Activated T-cell treated with anti-CD3 and anti-CD28 coated beads for 48 hours (primary cell): ENCODE data around the gene RFFL.
A peak's percentile ranks its signal among the peaks of the same experiment; 100 is the strongest.
"Not testable (repeated sequence)": the region's sequence is repeated elsewhere in the genome, so short reads cannot be mapped to it uniquely, and the experiment has no call there.

Experiments
- DNase-seq: peaks from one replicate; pipeline ENCODE4 v3.0.0-alpha.2; 2020; ENCODE audit warnings: low read depth

Gene RFFL

DNA sequence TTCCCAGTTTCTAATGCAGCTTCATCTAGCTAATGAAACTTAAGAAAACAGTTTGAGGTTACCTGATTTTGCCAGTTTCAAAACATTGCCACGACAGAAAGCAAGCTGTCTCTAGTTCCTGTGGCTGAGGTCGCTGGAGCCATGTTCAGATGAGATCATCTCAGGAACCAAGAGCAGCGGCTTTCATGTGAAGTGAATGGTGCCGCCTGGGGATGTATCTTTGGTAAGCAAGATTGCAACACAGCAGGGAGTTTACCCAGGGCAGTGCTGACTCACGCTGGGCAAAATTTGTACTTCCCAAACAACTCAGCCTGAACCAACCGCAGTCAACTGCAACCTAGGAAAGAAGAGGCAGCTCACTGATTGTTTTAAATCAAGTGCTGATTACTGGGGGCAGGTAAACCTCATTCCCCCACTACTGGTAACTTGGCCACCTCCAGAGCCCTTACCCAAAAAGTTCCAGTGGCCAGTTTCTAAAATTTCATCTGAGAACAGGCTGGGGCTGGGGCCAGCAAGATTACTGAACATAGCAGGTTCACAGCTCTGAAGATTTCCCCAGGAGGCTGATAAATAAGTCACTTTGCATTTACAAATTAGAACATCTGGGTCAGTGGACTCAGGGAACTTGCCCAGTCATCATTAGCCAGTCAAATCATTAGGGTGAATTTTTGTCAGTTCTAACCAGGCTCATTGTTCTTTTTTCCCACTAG, at the start of gene RFFL:
Gene RFFL (minus strand): TSS at position 194 of the 710 bp plus-strand sequence. CDS start 37,154 bp downstream, outside the sequence.
- peak; percentile 78 for DNase-seq

- not testable (repeated sequence) for DNase-seq
Measured at GRCh38 chr17:35110791-35111190, 47.3 kb upstream of the RFFL start.

DNA sequence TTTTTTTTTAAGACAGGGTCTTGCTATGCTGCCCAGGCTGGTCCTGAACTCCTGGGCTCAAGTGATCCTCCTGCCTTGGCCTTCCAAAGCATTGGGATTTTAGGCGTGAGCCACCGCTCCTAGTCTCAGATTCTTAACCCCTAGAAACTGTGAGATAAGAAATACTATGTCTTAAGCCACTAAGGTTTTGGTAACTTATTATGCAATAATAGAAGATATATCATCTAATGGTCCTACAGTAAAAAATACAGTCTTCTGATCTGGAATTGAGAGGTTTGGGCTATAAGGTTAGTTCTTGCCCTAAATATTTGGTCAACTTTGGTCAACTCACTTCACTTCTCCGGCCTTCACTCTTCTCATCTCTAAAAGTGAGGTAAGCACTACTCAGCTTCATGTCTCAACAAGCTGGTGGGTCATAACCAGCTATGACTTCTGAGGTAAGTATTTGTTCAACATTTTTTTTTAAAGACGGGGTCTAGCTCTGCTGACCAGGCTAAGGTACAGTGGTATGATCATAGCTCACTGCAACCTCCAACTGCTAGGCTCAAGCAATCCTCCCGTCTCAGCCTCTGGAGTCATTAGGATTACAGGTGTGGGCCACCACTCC, 41.4 kb upstream of the RFFL start:
- DNase-seq: no peak

- no peak for DNase-seq
Measured at GRCh38 chr17:35103271-35103670, 39.8 kb upstream of the RFFL start.

GRCh38 chr17:35101725-35102124, 38.2 kb upstream of the RFFL start:
- DNase-seq: no peak

- DNase-seq: no peak
Measured at GRCh38 chr17:35101036-35101435, 37.5 kb upstream of the RFFL start.

DNA sequence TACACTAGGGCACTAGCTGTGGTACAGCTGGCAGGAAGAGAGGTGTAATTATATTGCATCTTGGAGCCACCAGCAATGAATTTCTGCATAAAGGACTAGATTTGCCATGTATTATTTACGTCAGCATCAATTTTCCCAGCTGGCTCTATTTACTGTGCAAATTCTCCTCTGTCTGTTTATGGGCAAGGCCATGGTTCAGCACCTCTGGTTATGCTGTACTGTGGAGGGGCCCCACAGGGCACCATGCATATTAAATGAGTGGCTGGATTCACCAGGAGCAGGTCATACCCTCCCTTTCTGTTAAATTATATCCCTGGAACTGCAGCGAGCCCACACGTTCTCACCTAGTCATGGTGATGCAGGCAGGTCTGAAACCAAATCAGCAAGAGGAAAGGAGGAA, 36.4 kb upstream of the RFFL start:
- no peak for DNase-seq

- no peak for DNase-seq
Measured at GRCh38 chr17:35097776-35098175, 34.3 kb upstream of the RFFL start.

- DNase-seq: no peak
Measured at GRCh38 chr17:35095741-35096140, 32.2 kb upstream of the RFFL start.

DNA sequence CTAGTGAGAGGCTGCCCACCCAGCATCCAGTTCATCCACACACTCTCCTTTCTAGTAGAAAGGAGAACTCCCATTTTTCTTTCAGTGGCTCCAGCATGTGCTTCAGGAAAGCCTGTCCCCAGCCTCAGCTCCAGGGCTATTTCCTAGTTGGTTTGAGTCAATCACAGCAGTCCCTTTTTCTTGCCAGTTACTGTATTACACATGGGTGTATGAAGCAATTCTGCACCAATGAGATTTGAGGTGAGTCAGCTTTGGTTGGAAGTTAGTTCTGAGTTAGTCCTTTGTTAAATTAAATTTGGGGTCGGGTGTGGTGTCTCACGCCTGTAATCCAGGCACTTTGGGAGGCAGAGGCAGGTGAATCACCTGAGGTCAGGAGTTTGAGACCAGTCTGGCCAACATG, 31.4 kb upstream of the RFFL start:
- no peak for DNase-seq

- not testable (repeated sequence) for DNase-seq
Measured at GRCh38 chr17:35090707-35091106, 27.2 kb upstream of the RFFL start.

- DNase-seq: no peak
Measured at GRCh38 chr17:35089586-35090296, 26.2 kb upstream of the RFFL start.

DNA sequence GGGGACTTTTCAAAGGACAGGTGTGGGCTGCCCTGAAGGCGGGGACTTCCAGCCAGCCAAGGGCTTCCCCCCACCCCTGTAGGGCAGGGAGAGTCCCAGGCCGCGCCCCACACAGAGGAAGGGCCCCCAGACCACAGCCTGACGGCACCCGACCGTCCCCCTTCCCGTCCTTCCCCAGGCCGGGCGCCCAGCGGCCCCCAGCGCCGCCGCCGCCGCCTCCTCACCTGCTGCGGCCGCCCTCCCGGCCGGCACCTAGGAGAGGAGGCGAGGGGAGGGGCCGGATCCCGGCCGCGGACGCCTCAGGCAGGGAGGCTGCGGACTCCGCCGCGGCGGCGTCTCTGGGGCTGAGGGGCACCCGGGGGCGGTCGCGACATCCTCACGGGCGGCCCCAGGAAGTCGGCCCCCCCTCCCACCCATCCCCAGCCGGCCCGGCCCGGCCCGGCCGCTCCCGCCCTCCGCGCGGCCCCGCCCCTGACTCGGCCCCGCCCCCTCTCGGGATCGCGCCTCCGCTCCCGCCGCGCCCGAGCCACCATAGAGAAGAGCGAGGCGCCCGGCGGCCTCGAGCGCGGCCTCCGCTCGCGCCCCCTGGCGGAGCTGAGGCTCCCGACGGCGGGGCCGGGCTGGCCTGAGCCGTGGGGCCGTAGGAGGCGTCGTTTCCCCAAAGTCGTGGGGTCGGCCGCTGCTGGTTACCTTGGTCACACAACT, 25.5 kb upstream of the RFFL start:
- peak; percentile 95 for DNase-seq

DNA sequence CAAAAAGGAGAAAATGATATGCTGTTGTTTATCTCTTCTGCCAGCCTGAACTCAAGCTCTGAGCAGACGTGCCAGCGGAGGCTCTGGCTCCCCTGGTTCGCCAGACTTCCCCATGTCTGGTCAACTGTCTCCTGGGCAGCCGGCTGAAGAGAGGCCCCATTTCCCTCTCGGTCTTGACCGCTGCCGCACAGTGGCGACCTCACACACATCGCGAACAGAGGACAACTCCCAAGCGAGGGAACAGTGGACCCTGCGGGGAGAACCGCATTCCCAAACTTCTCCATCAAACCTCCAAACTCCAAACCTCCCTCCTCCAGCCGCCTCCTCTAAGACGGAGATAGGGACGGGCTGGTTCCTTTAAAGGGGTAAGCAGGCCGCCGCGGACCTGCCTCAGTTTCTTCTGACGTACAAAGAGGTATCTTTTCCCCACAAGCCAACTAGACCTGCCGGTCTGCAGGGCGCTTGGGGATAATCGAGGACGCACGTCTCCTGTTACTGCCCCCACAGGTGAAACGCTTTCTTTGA, 24.9 kb upstream of the RFFL start:
- no peak for DNase-seq

- no peak for DNase-seq
Measured at GRCh38 chr17:35087731-35088355, 24.3 kb upstream of the RFFL start.

DNA sequence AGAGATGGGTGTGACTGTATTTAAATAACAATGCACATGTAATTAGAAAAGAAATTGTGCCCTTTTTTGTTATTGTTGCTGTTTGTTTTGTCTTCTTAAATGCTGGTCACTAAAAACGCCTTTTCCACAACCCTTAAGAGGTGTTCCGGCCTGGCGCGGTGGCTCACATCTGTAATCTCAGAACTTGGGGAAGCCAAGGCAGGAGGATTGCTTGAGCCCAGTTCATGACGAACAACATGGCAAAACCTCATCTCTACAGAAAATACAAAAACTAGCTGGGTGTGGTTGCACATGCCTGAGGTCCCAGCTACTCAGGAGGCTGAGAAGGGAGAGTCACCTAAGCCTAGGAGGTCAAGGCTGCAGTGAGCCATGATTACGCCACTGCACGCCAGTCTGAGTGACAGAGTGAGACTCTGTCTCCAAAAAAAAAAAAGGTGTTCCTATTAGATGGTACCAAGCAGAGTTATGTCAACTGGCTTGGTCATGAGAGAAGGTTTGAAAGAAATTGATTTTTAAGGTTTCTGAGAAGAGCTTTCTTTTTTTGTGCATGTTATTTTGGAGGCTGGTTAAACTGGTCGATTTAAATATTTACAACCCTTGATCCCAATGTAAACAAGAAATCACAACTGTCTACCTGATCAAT, 23.5 kb upstream of the RFFL start:
- no peak for DNase-seq

GRCh38 chr17:35086164-35086563, 22.7 kb upstream of the RFFL start:
- DNase-seq: no peak

GRCh38 chr17:35084987-35085386, 21.5 kb upstream of the RFFL start:
- DNase-seq: no peak

DNA sequence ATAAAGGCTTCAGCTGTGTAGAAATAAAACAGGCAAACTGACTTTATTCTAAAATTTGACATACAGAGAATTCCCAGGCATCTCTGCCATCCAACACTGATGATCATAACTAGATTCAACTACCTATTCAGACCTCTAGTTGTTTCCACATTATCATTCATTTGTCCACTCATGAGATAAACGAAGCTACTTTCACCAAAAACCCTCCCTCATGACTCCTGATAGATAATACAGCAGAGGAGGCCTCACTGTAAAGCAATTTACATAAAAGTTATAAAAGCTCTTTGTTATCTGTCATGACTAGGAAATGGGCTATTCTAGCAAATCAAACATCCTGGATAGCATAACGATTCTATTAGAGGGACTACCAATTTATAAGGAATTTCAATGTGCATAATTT, 19.6 kb upstream of the RFFL start:
- DNase-seq: no peak

DNA sequence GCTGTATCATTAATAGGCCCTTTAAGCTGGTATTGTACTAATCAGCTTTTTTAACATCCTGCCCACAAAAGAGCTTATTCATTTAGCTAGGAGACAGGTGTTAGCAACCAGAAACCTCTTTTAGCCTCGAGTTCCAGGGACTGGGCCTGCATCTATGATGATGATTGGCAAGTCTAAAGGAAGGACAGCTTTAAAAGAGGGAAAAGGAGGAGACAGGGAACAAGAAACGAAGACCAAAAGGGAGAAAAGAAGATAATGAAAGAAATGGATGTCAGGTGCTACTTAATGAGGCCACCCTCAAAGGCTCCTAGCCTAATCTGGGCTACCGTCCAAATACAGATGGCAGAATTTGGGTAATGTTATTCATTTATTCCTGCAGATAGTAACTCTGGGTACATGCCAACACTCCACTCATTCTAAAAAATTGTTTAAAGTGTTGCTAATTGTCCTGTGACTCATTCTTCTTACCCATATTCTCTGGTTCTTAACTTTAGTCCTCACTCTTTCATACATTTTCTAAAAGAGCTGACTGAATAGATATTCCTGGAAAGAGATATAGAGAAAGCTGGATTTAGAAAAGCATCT, 18.7 kb upstream of the RFFL start:
- DNase-seq: no peak

DNA sequence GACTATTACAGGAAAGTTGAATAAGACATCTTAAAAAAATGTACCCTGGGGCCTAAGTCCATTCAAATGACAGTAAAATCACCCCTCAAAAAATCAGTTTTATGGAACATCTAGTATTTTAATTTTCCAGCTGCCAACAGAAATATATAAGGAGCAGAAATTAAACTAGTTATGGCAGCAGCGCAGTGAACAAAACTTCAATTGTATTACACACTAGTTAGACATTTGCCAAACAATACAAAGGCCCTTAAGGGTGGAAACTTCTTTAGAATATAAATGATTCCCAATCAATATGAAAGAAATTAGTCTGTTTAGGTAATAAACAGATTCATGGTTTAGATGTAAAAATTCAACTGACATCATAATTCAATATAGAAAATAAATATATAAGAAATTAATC, 18.1 kb upstream of the RFFL start:
- DNase-seq: no peak
